ENCODE data around the gene AMFR. TPM values are rescaled to one million over a fixed set of nuclear protein-coding genes. Genes with fewer than 3 reads are reported as not detected.

The AMFR gene
- total RNA-seq, 2 experiments from 2014 or later, result 50.0 to 55.5 TPM

- Mint-ChIP-seq H3K27me3 (no peaks in the 10 kb centered on the region), H3K4me3 (no peak overlapping the region), H3K27ac (no peak overlapping the region), H3K36me3 (peaks cover 8% of the 10 kb centered on the region), H3K4me1 (peaks cover 32% of the 10 kb centered on the region), H3K9me3 (no peaks in the 10 kb centered on the region)
- POLR2A ChIA-PET, result no interaction called here
- no peak for DNase-seq
- ATAC-seq (ENCODE audit: low read depth), result no peak
Measured at GRCh38 chr16:56420613-56421012, 4.7 kb downstream of the AMFR start.

- H3K36me3 Mint-ChIP-seq, result peaks cover 9% of the 10 kb centered on the region
- POLR2A ChIA-PET, result interaction anchor here (1.2 kb wide), 1 partner anchor 12 kb away, joined by 3 read pairs; no protein-coding TSS in a partner anchor
- no peaks in the 10 kb centered on the region for H3K9me3 Mint-ChIP-seq
- H3K27me3 Mint-ChIP-seq, result no peaks in the 10 kb centered on the region
- H3K4me1 Mint-ChIP-seq, result peaks cover 32% of the 10 kb centered on the region
- no peak for ATAC-seq (ENCODE audit: low read depth)
- H3K4me3 Mint-ChIP-seq, result no peak overlapping the region
- DNase-seq, result no peak
- no peak overlapping the region for H3K27ac Mint-ChIP-seq
Measured at GRCh38 chr16:56419740-56420548, 5.4 kb downstream of the AMFR start.

- Mint-ChIP-seq H3K27ac (no peak overlapping the region), H3K36me3 (peaks cover 11% of the 10 kb centered on the region), H3K4me1 (peaks cover 11% of the 10 kb centered on the region), H3K9me3 (no peaks in the 10 kb centered on the region), H3K27me3 (no peaks in the 10 kb centered on the region), H3K4me3 (no peak overlapping the region)
- DNase-seq (no peak), ATAC-seq (ENCODE audit: low read depth) (no peak)
- POLR2A ChIA-PET, result no interaction called here
Measured at GRCh38 chr16:56417138-56417537, 8.2 kb downstream of the AMFR start.

- DNase-seq (no peak), ATAC-seq (ENCODE audit: low read depth) (no peak)
- Mint-ChIP-seq H3K4me1 (peaks cover 7% of the 10 kb centered on the region), H3K4me3 (no peak overlapping the region), H3K9me3 (no peaks in the 10 kb centered on the region), H3K36me3 (peaks cover 12% of the 10 kb centered on the region), H3K27me3 (no peaks in the 10 kb centered on the region), H3K27ac (no peak overlapping the region)
- POLR2A ChIA-PET, result no interaction called here
Measured at GRCh38 chr16:56415875-56416274, 9.5 kb downstream of the AMFR start.

- DNase-seq, result no peak
- H3K36me3 Mint-ChIP-seq, result peaks cover 7% of the 10 kb centered on the region
- no peak overlapping the region for H3K27ac Mint-ChIP-seq
- no peaks in the 10 kb centered on the region for H3K9me3 Mint-ChIP-seq
- no peaks in the 10 kb centered on the region for H3K27me3 Mint-ChIP-seq
- H3K4me1 Mint-ChIP-seq, result peaks cover 3% of the 10 kb centered on the region
- ATAC-seq (ENCODE audit: low read depth), result no peak
- POLR2A ChIA-PET, result no interaction called here
- H3K4me3 Mint-ChIP-seq, result no peak overlapping the region
Measured at GRCh38 chr16:56414366-56414765, 11.0 kb downstream of the AMFR start.

- H3K27ac Mint-ChIP-seq, result no peak overlapping the region
- POLR2A ChIA-PET, result no interaction called here
- H3K36me3 Mint-ChIP-seq, result peaks cover 6% of the 10 kb centered on the region
Measured at GRCh38 chr16:56413381-56413780, 12.0 kb downstream of the AMFR start.

GRCh38 chr16:56411624-56412023 lies 13.7 kb downstream of the AMFR start:
- DNase-seq (no peak), ATAC-seq (ENCODE audit: low read depth) (no peak)
- H3K9me3 Mint-ChIP-seq, result no peaks in the 10 kb centered on the region
- peaks cover 3% of the 10 kb centered on the region for H3K4me1 Mint-ChIP-seq
- H3K36me3 Mint-ChIP-seq, result peaks cover 8% of the 10 kb centered on the region
- no peak overlapping the region for H3K4me3 Mint-ChIP-seq
- no peaks in the 10 kb centered on the region for H3K27me3 Mint-ChIP-seq
- H3K27ac Mint-ChIP-seq, result no peak overlapping the region
- POLR2A ChIA-PET, result no interaction called here

More at GRCh38 chr16:56413381-56413780, 12.0 kb downstream of the AMFR start:
- no peaks in the 10 kb centered on the region for H3K9me3 Mint-ChIP-seq
- H3K4me1 Mint-ChIP-seq, result peaks cover 3% of the 10 kb centered on the region
- no peak overlapping the region for H3K4me3 Mint-ChIP-seq
- DNase-seq, result no peak
- ATAC-seq (ENCODE audit: low read depth), result no peak
- no peaks in the 10 kb centered on the region for H3K27me3 Mint-ChIP-seq

GRCh38 chr16:56411123-56411522 lies 14.2 kb downstream of the AMFR start:
- no peak for DNase-seq
- Mint-ChIP-seq H3K27ac (no peak overlapping the region), H3K36me3 (peaks cover 8% of the 10 kb centered on the region), H3K27me3 (no peaks in the 10 kb centered on the region), H3K4me3 (no peak overlapping the region), H3K4me1 (peaks cover 3% of the 10 kb centered on the region), H3K9me3 (no peaks in the 10 kb centered on the region)
- no peak for ATAC-seq (ENCODE audit: low read depth)
- POLR2A ChIA-PET, result no interaction called here

- no peaks in the 10 kb centered on the region for H3K27me3 Mint-ChIP-seq
- ATAC-seq (ENCODE audit: low read depth) (no peak), DNase-seq (no peak)
- no peak overlapping the region for H3K4me3 Mint-ChIP-seq
- POLR2A ChIA-PET, result no interaction called here
- H3K27ac Mint-ChIP-seq, result no peak overlapping the region
- peaks cover 4% of the 10 kb centered on the region for H3K4me1 Mint-ChIP-seq
- no peaks in the 10 kb centered on the region for H3K9me3 Mint-ChIP-seq
- peaks cover 13% of the 10 kb centered on the region for H3K36me3 Mint-ChIP-seq
Measured at GRCh38 chr16:56409195-56409594, 16.1 kb downstream of the AMFR start.

GRCh38 chr16:56408379-56409098 lies 16.8 kb downstream of the AMFR start:
- H3K36me3 Mint-ChIP-seq, result peaks cover 13% of the 10 kb centered on the region
- no peaks in the 10 kb centered on the region for H3K9me3 Mint-ChIP-seq
- H3K4me3 Mint-ChIP-seq, result no peak overlapping the region
- no peak overlapping the region for H3K27ac Mint-ChIP-seq
- no peak for ATAC-seq (ENCODE audit: low read depth)
- no peaks in the 10 kb centered on the region for H3K27me3 Mint-ChIP-seq
- H3K4me1 Mint-ChIP-seq, result peaks cover 4% of the 10 kb centered on the region
- POLR2A ChIA-PET, result no interaction called here
- no peak for DNase-seq

- POLR2A ChIA-PET, result no interaction called here
- Mint-ChIP-seq H3K27ac (no peak overlapping the region), H3K27me3 (no peaks in the 10 kb centered on the region), H3K9me3 (no peaks in the 10 kb centered on the region), H3K4me1 (peaks cover 4% of the 10 kb centered on the region), H3K4me3 (no peak overlapping the region), H3K36me3 (peaks cover 19% of the 10 kb centered on the region)
- ATAC-seq (ENCODE audit: low read depth) (no peak), DNase-seq (no peak)
Measured at GRCh38 chr16:56405977-56406672, 19.2 kb downstream of the AMFR start.

GRCh38 chr16:56401482-56401881 lies 23.9 kb downstream of the AMFR start:
- peaks cover 1% of the 10 kb centered on the region for H3K9me3 Mint-ChIP-seq
- no peak overlapping the region for H3K4me3 Mint-ChIP-seq
- H3K27ac Mint-ChIP-seq, result no peak overlapping the region
- ATAC-seq (ENCODE audit: low read depth) (no peak), DNase-seq (no peak)
- peaks cover 25% of the 10 kb centered on the region for H3K36me3 Mint-ChIP-seq
- POLR2A ChIA-PET, result no interaction called here
- H3K4me1 Mint-ChIP-seq, result peaks cover 4% of the 10 kb centered on the region
- H3K27me3 Mint-ChIP-seq, result no peaks in the 10 kb centered on the region

GRCh38 chr16:56400458-56400857 lies 24.9 kb downstream of the AMFR start:
- POLR2A ChIA-PET, result no interaction called here
- peaks cover 1% of the 10 kb centered on the region for H3K9me3 Mint-ChIP-seq
- no peak for DNase-seq
- no peak for ATAC-seq (ENCODE audit: low read depth)
- no peak overlapping the region for H3K27ac Mint-ChIP-seq
- no peaks in the 10 kb centered on the region for H3K27me3 Mint-ChIP-seq
- peaks cover 1% of the 10 kb centered on the region for H3K4me1 Mint-ChIP-seq
- no peak overlapping the region for H3K4me3 Mint-ChIP-seq
- H3K36me3 Mint-ChIP-seq, result peaks cover 29% of the 10 kb centered on the region

All from activated naive CD8-positive, alpha-beta T cell treated with anti-CD3 and anti-CD28 coated beads, Interleukin-2, amount 10 ng/mL, durations not matched to agents 7 days and 5 days (primary cell).